PC-9 (cell line): ENCODE data around the gene SVOP.

Source experiments
- EZH2 ChIP-seq: fragments of 200-600 bp; sonication (generic); IDR thresholded peaks from 2 replicates; pipeline ENCODE4 v1.8.0; 2017; ENCODE audit warnings: antibody characterized with exemption, low read depth
- TF ChIP-seq, protein P1 (sequence below): fragments of 200-600 bp; sonication (generic); conservative IDR thresholded peaks from 2 replicates; pipeline ENCODE4 v1.6.1; 2017; ENCODE audit warnings: mixed run types, antibody characterized with exemption, mild to moderate bottlenecking, moderate library complexity

DNA sequence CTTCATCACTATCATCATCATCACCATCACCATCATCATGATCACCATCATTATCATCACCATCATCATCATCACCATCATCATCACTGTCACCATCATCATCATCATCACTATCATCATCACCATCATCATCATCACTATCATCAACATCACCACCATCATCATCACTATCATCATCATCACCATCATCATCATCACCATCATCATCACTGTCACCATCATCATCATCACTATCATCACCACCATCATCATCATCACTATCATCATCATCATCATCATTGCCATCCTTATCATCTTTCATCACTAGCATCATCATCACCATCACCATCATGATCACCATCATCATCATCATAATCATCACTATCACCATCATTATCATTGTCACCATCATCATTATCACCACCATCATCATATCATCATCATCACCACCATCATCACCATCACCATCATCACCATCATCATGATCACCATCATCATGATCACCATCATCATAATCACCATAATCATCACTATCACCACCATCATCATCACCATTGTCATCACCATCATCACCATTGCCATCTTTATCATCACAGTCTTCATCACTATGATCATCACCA is 38.1 kb downstream of the SVOP start:
- TF ChIP-seq, protein P1, sequence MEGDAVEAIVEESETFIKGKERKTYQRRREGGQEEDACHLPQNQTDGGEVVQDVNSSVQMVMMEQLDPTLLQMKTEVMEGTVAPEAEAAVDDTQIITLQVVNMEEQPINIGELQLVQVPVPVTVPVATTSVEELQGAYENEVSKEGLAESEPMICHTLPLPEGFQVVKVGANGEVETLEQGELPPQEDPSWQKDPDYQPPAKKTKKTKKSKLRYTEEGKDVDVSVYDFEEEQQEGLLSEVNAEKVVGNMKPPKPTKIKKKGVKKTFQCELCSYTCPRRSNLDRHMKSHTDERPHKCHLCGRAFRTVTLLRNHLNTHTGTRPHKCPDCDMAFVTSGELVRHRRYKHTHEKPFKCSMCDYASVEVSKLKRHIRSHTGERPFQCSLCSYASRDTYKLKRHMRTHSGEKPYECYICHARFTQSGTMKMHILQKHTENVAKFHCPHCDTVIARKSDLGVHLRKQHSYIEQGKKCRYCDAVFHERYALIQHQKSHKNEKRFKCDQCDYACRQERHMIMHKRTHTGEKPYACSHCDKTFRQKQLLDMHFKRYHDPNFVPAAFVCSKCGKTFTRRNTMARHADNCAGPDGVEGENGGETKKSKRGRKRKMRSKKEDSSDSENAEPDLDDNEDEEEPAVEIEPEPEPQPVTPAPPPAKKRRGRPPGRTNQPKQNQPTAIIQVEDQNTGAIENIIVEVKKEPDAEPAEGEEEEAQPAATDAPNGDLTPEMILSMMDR: no peak
- no peak for TF ChIP-seq EZH2
